Pons (tissue), 1 donor: ENCODE measurements around the gene BICD1.

Source experiments
- DNase-seq: peaks from one replicate; pipeline ENCODE4 v3.0.0-alpha.2; 2016; ENCODE audit warnings: low spot score

BICD1 gene

GRCh38 chr12:32402946-32403345 lies 296.3 kb downstream of the BICD1 start:
- no peak for DNase-seq

GRCh38 chr12:32407795-32408194 lies 301.1 kb downstream of the BICD1 start:
- no peak for DNase-seq

GRCh38 chr12:32413412-32413811 lies 306.8 kb downstream of the BICD1 start:
- DNase-seq, result no peak

- DNase-seq, result no peak
Observed at GRCh38 chr12:32418221-32418620, 311.6 kb downstream of the BICD1 start.

GRCh38 chr12:32418903-32419519 lies 312.4 kb downstream of the BICD1 start:
- no peak for DNase-seq

GRCh38 chr12:32419520-32419960 lies 312.9 kb downstream of the BICD1 start:
- no peak for DNase-seq

- no peak for DNase-seq
Observed at GRCh38 chr12:32420356-32420755, 313.7 kb downstream of the BICD1 start.

GRCh38 chr12:32423559-32423958 lies 316.9 kb downstream of the BICD1 start:
- no peak for DNase-seq

- no peak for DNase-seq
Observed at GRCh38 chr12:32431025-32431424, 324.4 kb downstream of the BICD1 start.
